Lung (tissue), 12 donors: Measurements from ENCODE around the gene ABCA7. TPM values are rescaled to one million over a fixed set of nuclear protein-coding genes. Genes with fewer than 3 reads are reported as not detected.

Experiments
- ATAC-seq: fragments of 200-7000 bp; cut with Tn5 transposase; one replicate; pipeline ENCODE4 v1.9.1; 2020; ENCODE audit warnings: moderate number of reproducible peaks; ENCODE audit not compliant: insufficient read depth, low FRiP score
- DNase-seq, 3 donors: peaks; one replicate each; pipeline ENCODE4 v3.0.0-alpha.2; 2013 to 2017
- H3K27ac ChIP-seq, 2 donors: one replicate each; pipeline ENCODE4 v1.5.1; 2013; ENCODE audit warnings: mild to moderate bottlenecking in 2 of 2, moderate library complexity in 2 of 2, control low read depth in 1 of 2, inconsistent platforms in 1 of 2, low read depth in 1 of 2, low read length in 1 of 2
- H3K27me3 ChIP-seq, 3 donors: one replicate each; pipeline ENCODE4 v1.5.1; 2013; ENCODE audit warnings: low read length in 2 of 3; ENCODE audit not compliant: control insufficient read depth in 3 of 3, insufficient read depth in 3 of 3
- H3K36me3 ChIP-seq, 4 donors: one replicate each; pipeline ENCODE4 v1.5.1; 2013; ENCODE audit warnings: low read length in 4 of 4, mild to moderate bottlenecking in 1 of 4, moderate library complexity in 1 of 4; ENCODE audit not compliant: control insufficient read depth in 4 of 4, insufficient read depth in 4 of 4
- H3K4me1 ChIP-seq, 5 donors: one replicate each; pipeline ENCODE4 v1.5.1; 2013; ENCODE audit warnings: low read length in 5 of 5, mild to moderate bottlenecking in 2 of 5, moderate library complexity in 1 of 5; ENCODE audit not compliant: control insufficient read depth in 5 of 5, insufficient read depth in 5 of 5
- H3K4me3 ChIP-seq: one replicate; pipeline ENCODE4 v1.5.1; 2013; ENCODE audit warnings: mild to moderate bottlenecking, control low read depth, moderate library complexity
- H3K9ac ChIP-seq, 2 donors: one replicate each; pipeline ENCODE4 v1.5.1; 2013; ENCODE audit warnings: low read length in 2 of 2, control low read depth in 1 of 2; ENCODE audit not compliant: insufficient read depth in 1 of 2
- H3K9me3 ChIP-seq, 4 donors: one replicate each; pipeline ENCODE4 v1.5.1; 2013; ENCODE audit warnings: low read length in 3 of 4, mild to moderate bottlenecking in 1 of 4, moderate library complexity in 1 of 4; ENCODE audit not compliant: control insufficient read depth in 4 of 4, insufficient read depth in 3 of 4
- CTCF ChIP-seq: IDR thresholded peaks from 2 replicates; pipeline ENCODE4 v1.5.1; 2012; ENCODE audit warnings: mild to moderate bottlenecking; ENCODE audit errors: control extremely low read depth, extremely low read depth
- WGBS, 2 donors: extraction: QIAGEN DNeasy Blood & Tissue Kit; methylation state at CpG; one replicate each; pipeline ENCODE4 v1.1.7; 2013; 5-methylcytosine and 5-hydroxymethylcytosine counted together
- polyA plus RNA-seq, 2 donors: library from polyadenylated mRNA; stranded (reverse); fragments of 200-250 nt; gene quantifications; one replicate each; pipeline ENCODE4 v1.2.1, GENCODE V29; 2013
- total RNA-seq, 2 donors: library from RNA; depleted of rRNA in 1 of 2; stranded (reverse); fragments of >200 nt in 1 of 2; gene quantifications; one replicate each; pipeline ENCODE4 v1.2.1, GENCODE V29; 2014 to 2021
- donor health status: control.
- donor health status: control.
- donor health status: Bipolar disorder and iron deficiency.
- donor health status: healthy.
- donor health status: DM: yes; HTN: yes; CAD: no.

The ABCA7 gene
- total and polyA plus RNA-seq, 4 donors = 20.1 to 54.4 (median 41.7) TPM

DNA sequence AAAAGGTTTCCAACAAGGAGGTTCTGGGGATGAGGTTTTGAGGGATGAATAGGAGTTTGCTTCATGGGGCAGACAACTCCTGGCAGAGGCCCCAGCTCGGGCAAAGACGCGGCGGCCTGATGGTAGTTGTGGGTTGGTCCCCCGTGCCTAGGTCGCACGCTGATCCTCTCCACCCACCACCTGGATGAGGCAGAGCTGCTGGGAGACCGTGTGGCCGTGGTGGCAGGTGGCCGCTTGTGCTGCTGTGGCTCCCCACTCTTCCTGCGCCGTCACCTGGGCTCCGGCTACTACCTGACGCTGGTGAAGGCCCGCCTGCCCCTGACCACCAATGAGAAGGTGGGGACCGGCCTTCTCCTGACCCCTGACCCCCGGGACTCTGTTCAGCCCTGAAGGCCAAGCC, 11.9 kb downstream of the ABCA7 start:
- peaks cover 0 to 14% (median 0%) of the 10 kb centered on the region in 4 donors for H3K36me3 ChIP-seq
- ATAC-seq (no peak), DNase-seq (no peak)
- no peaks in the 10 kb centered on the region for H3K27me3 ChIP-seq
- no peak for TF ChIP-seq CTCF
- no peak overlapping the region for H3K4me3 ChIP-seq
- H3K9ac ChIP-seq = no peak overlapping the region
- H3K27ac ChIP-seq = no peak overlapping the region
- H3K9me3 ChIP-seq = peaks cover 0 to 10% (median 3%) of the 10 kb centered on the region in 4 donors
- H3K4me1 ChIP-seq = no peaks in the 10 kb centered on the region
- WGBS, 2 donors = 92 to 93% methylated on average over 17 of the region's 17 CpGs

- TF ChIP-seq CTCF = no peak
- peaks cover 0 to 11% (median 0%) of the 10 kb centered on the region in 4 donors for H3K36me3 ChIP-seq
- no peak overlapping the region for H3K9ac ChIP-seq
- no peak for DNase-seq
- H3K27me3 ChIP-seq = no peaks in the 10 kb centered on the region
- no peaks in the 10 kb centered on the region for H3K4me1 ChIP-seq
- H3K4me3 ChIP-seq = no peak overlapping the region
- H3K9me3 ChIP-seq = peaks cover 0 to 16% (median 6%) of the 10 kb centered on the region in 4 donors
- WGBS, 2 donors = 79 to 85% methylated on average over 2 to 4 of the region's 5 CpGs
- H3K27ac ChIP-seq = no peak overlapping the region
- ATAC-seq = no peak
Observed at GRCh38 chr19:1052349-1052975, 12.6 kb downstream of the ABCA7 start.

GRCh38 chr19:1053176-1054101, 13.5 kb downstream of the ABCA7 start:
- ATAC-seq (no peak), DNase-seq (no peak)
- Histone ChIP-seq H3K27me3 (no peaks in the 10 kb centered on the region), H3K9me3 (peaks cover 0 to 23% (median 10%) of the 10 kb centered on the region in 4 donors), H3K4me1 (no peaks in the 10 kb centered on the region), H3K9ac (no peak overlapping the region), H3K4me3 (no peak overlapping the region), H3K27ac (no peak overlapping the region), H3K36me3 (peaks cover 0 to 11% (median 0%) of the 10 kb centered on the region in 4 donors)
- no peak for TF ChIP-seq CTCF
- WGBS, 2 donors = 92 to 94% methylated on average over 31 of the region's 31 CpGs
